H1 (cell line): ENCODE results near the gene EFR3B. TPM values are rescaled to one million over a fixed set of nuclear protein-coding genes. Genes with fewer than 3 reads are reported as not detected.

Experiments used
- CTCF ChIA-PET: fragments of 300-600 bp; sonication (Branson Sonifier 250); formaldehyde crosslinking; loops from one replicate; lab custom pipeline; 2021; ENCODE audit not compliant: partially characterized antibody; lab: Charles Lee
- POLR2A ChIA-PET: fragments of 300-600 bp; sonication (Branson Sonifier 250); formaldehyde crosslinking; loops from one replicate; lab custom pipeline; 2021; ENCODE audit warnings: inconsistent platforms; ENCODE audit not compliant: partially characterized antibody; lab: Charles Lee
- DNase-seq, 2 experiments: peaks; one replicate each; pipeline versions ENCODE4 v3.0.0 to v3.0.0-alpha.2; 2010 to 2022; ENCODE audit warnings: low spot score in 2 of 2, low read depth in 1 of 2, mixed read lengths in 1 of 2
- FAIRE-seq: peaks from 2 replicates; lab custom pipeline; 2011; peaks lifted over from hg19 to GRCh38; lab: Jason Lieb, UNC
- H2AFZ ChIP-seq: 2 replicates; pipeline ENCODE4 v1.8.1; 2012; ENCODE audit warnings: low read length, inconsistent platforms
- H2AK5ac ChIP-seq: 2 replicates; pipeline ENCODE4 v1.6.1; 2013; ENCODE audit warnings: low read depth, low read length
- H2BK120ac ChIP-seq: replicated peaks from 2 replicates; pipeline ENCODE3; 2013; ENCODE audit warnings: low read depth, low read length, inconsistent platforms
- H2BK12ac ChIP-seq: 2 replicates; pipeline ENCODE4 v1.6.1; 2013; ENCODE audit warnings: low read depth, low read length
- H2BK15ac ChIP-seq: 2 replicates; pipeline ENCODE4 v1.6.1; 2013; ENCODE audit warnings: low read length
- H2BK20ac ChIP-seq: 2 replicates; pipeline ENCODE4 v1.6.1; 2013; ENCODE audit warnings: low read length
- H2BK5ac ChIP-seq: 2 replicates; pipeline ENCODE4 v1.6.1; 2013; ENCODE audit warnings: low read depth, low read length
- H3K14ac ChIP-seq: 2 replicates; pipeline ENCODE4 v1.6.1; 2013; ENCODE audit warnings: inconsistent platforms; ENCODE audit not compliant: insufficient read length
- H3K18ac ChIP-seq: 2 replicates; pipeline ENCODE4 v1.6.1; 2013; ENCODE audit warnings: low read length; ENCODE audit errors: extremely low read depth
- H3K23ac ChIP-seq: 2 replicates; pipeline ENCODE4 v1.6.1; 2013; ENCODE audit warnings: inconsistent platforms; ENCODE audit not compliant: insufficient read length
- H3K23me2 ChIP-seq: 2 replicates; pipeline ENCODE4 v1.6.1; 2013; ENCODE audit warnings: low read depth, low read length
- H3K27ac ChIP-seq: 2 replicates; pipeline ENCODE4 v1.6.1; 2011; ENCODE audit warnings: low read depth, low read length, inconsistent platforms
- H3K27me3 ChIP-seq, 4 experiments: replicated peaks in 1 of 4; 1 replicate in 1 of 4; 2 replicates in 3 of 4; pipeline versions ENCODE4 v1.6.1 to v1.8.1; 2011 to 2013; ENCODE audit warnings: low read length in 3 of 4, mild to moderate bottlenecking in 3 of 4, inconsistent platforms in 2 of 4, mixed read lengths in 2 of 4, moderate library complexity in 1 of 4; ENCODE audit not compliant: control insufficient read depth in 3 of 4, insufficient read depth in 3 of 4; ENCODE audit errors: extremely low read depth in 1 of 4
- H3K36me3 ChIP-seq, 4 experiments: 2 replicates each; pipeline versions ENCODE4 v1.6.1 to v1.8.1; 2011 to 2013; ENCODE audit warnings: mild to moderate bottlenecking in 4 of 4, low read length in 3 of 4, moderate library complexity in 2 of 4, control low read depth in 1 of 4, inconsistent platforms in 1 of 4; ENCODE audit not compliant: insufficient read depth in 4 of 4, control insufficient read depth in 2 of 4
- H3K4ac ChIP-seq: replicated peaks from 2 replicates; pipeline ENCODE3; 2013; ENCODE audit warnings: low read length, low read depth, mixed read lengths, inconsistent platforms; ENCODE audit not compliant: insufficient read length
- H3K4me1 ChIP-seq, 4 experiments: replicated peaks in 1 of 4; 1 replicate in 1 of 4; 2 replicates in 3 of 4; pipeline versions ENCODE4 v1.6.1 to v1.8.1; 2011 to 2013; ENCODE audit warnings: low read length in 3 of 4, inconsistent platforms in 2 of 4, mixed read lengths in 1 of 4; ENCODE audit not compliant: insufficient read depth in 4 of 4, control insufficient read depth in 3 of 4
- H3K4me2 ChIP-seq, 2 experiments: 2 replicates each; pipeline versions ENCODE4 v1.6.1 to v1.8.1; 2011 to 2013; ENCODE audit warnings: low read depth in 2 of 2, low read length in 2 of 2, control low read depth in 1 of 2, inconsistent platforms in 1 of 2, mild to moderate bottlenecking in 1 of 2; ENCODE audit not compliant: insufficient read depth in 1 of 2
- H3K4me3 ChIP-seq, 4 experiments: fragments of 200-600, 300-600 bp in 1 of 4; sonication (generic), shearing (Covaris generic), sonication (Bioruptor Twin) in 1 of 4; 2 replicates each; pipeline versions ENCODE4 v1.5.1 to v1.8.1; 2011 to 2016; ENCODE audit warnings: low read length in 4 of 4, low read depth in 3 of 4, control low read depth in 2 of 4, inconsistent platforms in 2 of 4, mild to moderate bottlenecking in 2 of 4, mixed read lengths in 1 of 4, moderate library complexity in 1 of 4; ENCODE audit not compliant: insufficient read depth in 2 of 4; ENCODE audit errors: extremely low read depth in 1 of 4
- H3K56ac ChIP-seq: replicated peaks from 2 replicates; pipeline ENCODE3; 2013; ENCODE audit warnings: low read depth, mild to moderate bottlenecking, mixed read lengths, low read length, inconsistent platforms; ENCODE audit not compliant: insufficient read length
- H3K79me1 ChIP-seq: 2 replicates; pipeline ENCODE4 v1.6.1; 2013; ENCODE audit warnings: low read depth, low read length, control low read depth
- H3K79me2 ChIP-seq, 2 experiments: 2 replicates each; pipeline versions ENCODE4 v1.6.1 to v1.8.1; 2012 to 2013; ENCODE audit warnings: low read length in 2 of 2, mild to moderate bottlenecking in 2 of 2, inconsistent platforms in 1 of 2; ENCODE audit not compliant: insufficient read depth in 2 of 2, control insufficient read depth in 1 of 2
- H3K9ac ChIP-seq, 4 experiments: replicated peaks in 1 of 4; 1 replicate in 1 of 4; 2 replicates in 3 of 4; pipeline versions ENCODE4 v1.6.1 to v1.8.1; 2011 to 2013; ENCODE audit warnings: low read depth in 3 of 4, low read length in 3 of 4, control low read depth in 2 of 4, mild to moderate bottlenecking in 2 of 4, moderate library complexity in 2 of 4, inconsistent platforms in 1 of 4; ENCODE audit errors: extremely low read depth in 1 of 4
- H3K9me3 ChIP-seq, 2 experiments: 2 replicates each; pipeline versions ENCODE4 v1.6.1 to v1.8.1; 2012 to 2013; ENCODE audit warnings: mild to moderate bottlenecking in 2 of 2, moderate library complexity in 2 of 2, control low read depth in 1 of 2, inconsistent platforms in 1 of 2, low read depth in 1 of 2, low read length in 1 of 2, mixed read lengths in 1 of 2; ENCODE audit not compliant: insufficient read depth in 2 of 2
- H4K20me1 ChIP-seq, 2 experiments: replicated peaks in 1 of 2; 2 replicates each; pipeline versions ENCODE3 to v1.8.1; 2011 to 2013; ENCODE audit warnings: inconsistent platforms in 2 of 2, low read length in 2 of 2, mild to moderate bottlenecking in 1 of 2; ENCODE audit not compliant: insufficient read depth in 2 of 2, control insufficient read depth in 1 of 2
- H4K5ac ChIP-seq: 2 replicates; pipeline ENCODE4 v1.6.1; 2013; ENCODE audit warnings: low read length, low read depth, mixed read lengths, inconsistent platforms; ENCODE audit not compliant: insufficient read length
- H4K8ac ChIP-seq: 2 replicates; pipeline ENCODE4 v1.8.0; 2013; ENCODE audit warnings: mild to moderate bottlenecking, moderate library complexity, low read length, inconsistent platforms; ENCODE audit not compliant: insufficient read depth; ENCODE audit errors: extremely low read depth
- H4K91ac ChIP-seq: replicated peaks from 2 replicates; pipeline ENCODE3; 2013; ENCODE audit warnings: low read length, mixed read lengths, inconsistent platforms; ENCODE audit not compliant: insufficient read length
- CTCF ChIP-seq, 3 experiments: IDR thresholded peaks; 1 replicate in 2 of 3; 2 replicates in 1 of 3; pipeline versions ENCODE4 v1.5.1 to v1.6.1; 2011; ENCODE audit warnings: low read length in 3 of 3, mild to moderate bottlenecking in 3 of 3, inconsistent platforms in 2 of 3, low read depth in 1 of 3, moderate library complexity in 1 of 3; ENCODE audit not compliant: insufficient read depth in 1 of 3; ENCODE audit errors: control extremely low read depth in 1 of 3
- PHF8 ChIP-seq: fragments of 200-600 bp; sonication (generic); conservative IDR thresholded peaks from 2 replicates; pipeline ENCODE4 v1.7.1; 2012; ENCODE audit warnings: low read depth, mild to moderate bottlenecking, inconsistent platforms, low read length, moderate library complexity
- RFX5 ChIP-seq: IDR thresholded peaks from 2 replicates; pipeline ENCODE4 v1.6.1; 2011; ENCODE audit warnings: low read depth, low read length, improper control_type of control experiment, borderline replicate concordance
- WGBS, 2 experiments: shearing (Covaris generic) in 1 of 2; methylation state at CpG; one replicate each; pipeline versions ENCODE4 v1.1.6 to v1.1.7; 2013 to 2015; ENCODE audit warnings: low lambda C conversion rate in 2 of 2, mixed read lengths in 2 of 2, inconsistent platforms in 1 of 2, low coverage in 1 of 2, missing lambda C conversion rate in 1 of 2; ENCODE audit not compliant: insufficient replicate concordance in 2 of 2, insufficient coverage in 1 of 2, insufficient read length in 1 of 2; ENCODE audit errors: extremely low coverage in 1 of 2, missing lambda C conversion rate in 1 of 2; 5-methylcytosine and 5-hydroxymethylcytosine counted together
- polyA plus RNA-seq, 7 experiments: library from polyadenylated mRNA; depleted of rRNA in 3 of 7; stranded (reverse) in 5 of 7; unstranded in 2 of 7; fragments of >200 nt in 5 of 7; fragments of 200-250 nt in 2 of 7; gene quantifications; 1 replicate in 5 of 7; 2 replicates in 1 of 7; 4 replicates in 1 of 7; pipeline versions ENCODE4 v1.2.1 to v1.2.3, GENCODE V29; 2011 to 2013; ENCODE audit warnings: missing spikeins in 2 of 7, mixed read lengths in 2 of 7
- total RNA-seq: library from RNA; stranded (reverse); fragmentation: NEBNext Ultra II Directional; extraction: Animal tissue kit (Norgen Biotek cat#: 25700); gene quantifications from 2 replicates; pipeline ENCODE4 v1.2.1, GENCODE V29; 2021

Gene EFR3B
- total and polyA plus RNA-seq, 2 of the 8 experiments (the other 6 are each of a cell fraction or from before 2014, with no cell fraction given): 3.4 to 9.6 TPM

GRCh38 chr2:25072606-25073005 is 30.7 kb downstream of the EFR3B start:
- TF ChIP-seq RFX5 (no peak), CTCF (IDR thresholded peaks at IDR 0.05; ENCODE audit: control extremely low read depth in 1 of 3, insufficient read depth in 1 of 3, low read depth in 1 of 3, low read length in 3 of 3) (no peak), PHF8 (no peak)
- Histone ChIP-seq H2BK12ac (no peak overlapping the region), H3K27me3 (no peaks in the 10 kb centered on the region), H2BK15ac (no peak overlapping the region), H3K4ac (no peak overlapping the region), H3K79me2 (no peaks in the 10 kb centered on the region), H3K9ac (no peak overlapping the region), H4K8ac (no peak overlapping the region), H3K27ac (no peak overlapping the region), H4K20me1 (no peaks in the 10 kb centered on the region), H2AFZ (no peak overlapping the region), H3K4me1 (no peaks in the 10 kb centered on the region), H3K23me2 (no peaks in the 10 kb centered on the region), H2AK5ac (no peak overlapping the region), H2BK120ac (no peak overlapping the region), H4K91ac (no peak overlapping the region), H3K23ac (no peak overlapping the region), H4K5ac (no peak overlapping the region), H3K56ac (no peak overlapping the region), H2BK5ac (no peak overlapping the region), H3K14ac (no peak overlapping the region), H3K4me2 (no peak overlapping the region), H3K18ac (no peak overlapping the region), H3K4me3 (no peak overlapping the region), H3K9me3 (no peaks in the 10 kb centered on the region), H3K79me1 (no peaks in the 10 kb centered on the region), H2BK20ac (no peak overlapping the region), H3K36me3 (no peaks in the 10 kb centered on the region)
- FAIRE-seq: no peak
- ChIA-PET CTCF (interaction anchor here (1.0 to 1.9 kb wide), 7 partner anchors 9 to 123 kb away, joined by 3 to 10 read pairs (median 4); partner anchors contain the start of gene EFR3B), POLR2A (interaction anchor here (1.1 kb wide), 2 partner anchors 9 to 56 kb away, joined by 4 read pairs; no protein-coding TSS in a partner anchor)
- WGBS, 2 experiments: 71% methylated on average over 1 of the region's 1 CpG; no CpG with 5 or more reads in 1 of the 2 experiments
- DNase-seq: no peak
